HG03442 (cell line): Measurements from ENCODE around the gene MACIR.
"Not testable (repeated sequence)": the region's sequence is repeated elsewhere in the genome, so short reads cannot be mapped to it uniquely, and the experiment has no call there.

Experiments used
- ATAC-seq: cut with Tn5 transposase; IDR thresholded peaks from one replicate; pipeline ENCODE4 v1.9.1; 2021; ENCODE audit warnings: mild to moderate bottlenecking, moderate library complexity; ENCODE audit not compliant: unreplicated experiment

MACIR gene, protein sequence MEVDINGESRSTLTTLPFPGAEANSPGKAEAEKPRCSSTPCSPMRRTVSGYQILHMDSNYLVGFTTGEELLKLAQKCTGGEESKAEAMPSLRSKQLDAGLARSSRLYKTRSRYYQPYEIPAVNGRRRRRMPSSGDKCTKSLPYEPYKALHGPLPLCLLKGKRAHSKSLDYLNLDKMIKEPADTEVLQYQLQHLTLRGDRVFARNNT

DNA sequence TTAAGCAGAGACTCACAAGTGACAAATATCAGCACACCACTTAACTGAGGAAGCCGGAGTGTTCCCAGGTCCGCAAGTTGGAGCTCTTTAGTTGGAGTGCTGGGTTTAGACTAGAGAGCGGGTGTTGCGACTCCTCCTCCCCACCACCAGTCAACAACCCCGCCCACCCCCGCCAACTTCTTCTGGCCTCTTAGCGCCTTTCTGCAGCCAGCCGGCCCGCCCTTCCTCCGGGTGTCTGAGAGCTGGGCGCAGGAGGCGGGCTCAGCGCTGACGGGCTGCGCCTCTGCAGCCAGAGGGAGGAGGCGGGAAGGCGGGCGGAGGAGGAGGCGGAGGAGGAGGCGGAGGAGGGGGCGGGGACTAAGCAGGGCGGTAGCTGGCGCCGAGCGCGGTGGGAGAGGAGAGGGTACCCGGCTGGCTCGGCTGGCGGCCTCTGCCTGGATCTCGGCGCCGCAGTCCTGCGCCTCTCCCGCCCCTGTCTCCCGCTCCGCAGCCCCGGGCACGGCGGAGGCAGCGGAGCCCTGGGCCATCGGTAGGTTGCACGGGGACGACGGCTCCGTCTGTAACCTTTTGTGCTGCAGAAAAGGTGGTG is at the start of gene MACIR:
Gene MACIR, plus strand, starts transcription at position 396 of the 589 bp plus-strand sequence. CDS start 17,157 bp downstream, outside the sequence.
- ATAC-seq = peak; percentile 80

DNA sequence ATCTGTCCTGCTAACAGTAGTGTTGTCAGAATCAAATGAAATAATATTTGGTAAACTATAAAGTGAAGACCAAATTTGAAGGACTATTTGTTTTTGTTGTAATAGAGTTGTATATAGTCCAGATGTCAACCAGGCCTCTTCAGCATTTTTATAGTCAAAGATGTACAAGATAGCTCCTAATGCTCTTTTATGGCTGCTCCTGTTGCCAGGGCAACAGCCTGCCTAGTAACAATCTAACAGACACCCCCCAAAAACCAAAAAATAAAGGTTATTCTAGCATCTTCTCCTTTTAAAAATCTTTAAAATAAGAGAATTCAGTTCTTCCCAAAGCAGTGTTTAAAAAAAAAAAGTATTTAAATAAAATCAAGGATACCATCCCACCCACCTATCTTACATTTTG is 49.5 kb upstream of the MACIR start:
- ATAC-seq = no peak

DNA sequence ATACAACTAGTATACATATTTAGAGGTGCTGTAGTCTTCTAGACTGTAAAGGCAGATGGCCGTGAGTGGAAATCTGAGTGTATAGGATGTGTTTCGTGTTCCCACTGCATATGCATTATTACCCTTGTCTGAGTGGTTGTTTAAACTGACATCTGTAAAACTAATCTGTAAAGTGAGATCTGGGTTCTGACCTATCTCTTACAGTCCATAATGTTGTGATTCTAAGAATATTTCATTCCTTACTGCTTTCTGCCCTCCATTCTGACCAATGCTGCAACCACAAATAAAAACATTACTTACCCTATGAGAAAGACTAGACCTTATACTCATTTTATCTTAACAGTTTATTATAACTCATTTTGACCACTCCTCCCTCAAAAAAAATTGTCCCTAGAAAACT is 47.6 kb upstream of the MACIR start:
- ATAC-seq = no peak

DNA sequence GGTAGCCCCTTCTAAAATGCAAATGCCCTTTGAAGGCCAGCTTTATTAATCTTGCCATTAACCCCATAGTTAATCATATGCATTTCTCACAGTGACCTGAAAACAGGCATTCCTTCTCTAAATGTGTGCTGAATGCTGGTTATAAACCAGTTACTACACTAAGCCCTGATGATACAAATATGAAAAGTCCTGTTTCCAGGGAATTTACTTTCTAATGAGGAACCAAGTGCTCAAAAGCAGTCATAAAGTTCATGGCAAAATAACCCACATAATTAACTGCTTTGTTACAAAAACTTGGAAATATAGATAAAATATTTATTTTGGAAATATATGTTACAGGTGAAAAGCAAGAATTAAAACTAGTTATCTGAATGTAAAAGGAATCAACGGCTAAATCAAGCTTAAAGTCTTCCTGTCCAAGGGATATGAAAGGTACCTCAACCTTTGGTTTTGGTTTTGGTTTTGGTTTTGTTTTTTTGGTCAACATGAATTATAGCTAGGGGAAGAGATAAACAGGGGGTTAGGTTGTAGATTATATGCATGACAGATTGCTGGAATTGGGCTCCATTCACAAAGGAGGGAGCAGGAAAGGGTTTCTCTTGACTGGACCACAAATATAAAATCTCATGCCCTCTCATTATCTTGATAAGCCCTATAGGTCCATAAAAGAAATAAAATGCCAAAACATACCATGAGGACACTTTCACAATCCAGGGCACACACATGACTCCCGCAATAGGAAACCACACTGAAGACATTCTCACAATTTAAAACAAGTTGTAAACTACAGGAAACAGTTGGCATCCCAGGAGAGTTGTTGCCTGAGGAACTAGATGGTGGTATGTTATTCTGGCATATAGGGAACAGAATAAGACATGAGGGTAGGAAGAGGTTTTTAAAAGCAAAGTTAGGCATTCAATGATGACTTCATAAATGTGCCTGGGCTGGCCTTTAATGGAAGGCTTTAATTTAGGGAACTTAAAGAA is 46.7 kb upstream of the MACIR start:
- ATAC-seq = peak; percentile 76

DNA sequence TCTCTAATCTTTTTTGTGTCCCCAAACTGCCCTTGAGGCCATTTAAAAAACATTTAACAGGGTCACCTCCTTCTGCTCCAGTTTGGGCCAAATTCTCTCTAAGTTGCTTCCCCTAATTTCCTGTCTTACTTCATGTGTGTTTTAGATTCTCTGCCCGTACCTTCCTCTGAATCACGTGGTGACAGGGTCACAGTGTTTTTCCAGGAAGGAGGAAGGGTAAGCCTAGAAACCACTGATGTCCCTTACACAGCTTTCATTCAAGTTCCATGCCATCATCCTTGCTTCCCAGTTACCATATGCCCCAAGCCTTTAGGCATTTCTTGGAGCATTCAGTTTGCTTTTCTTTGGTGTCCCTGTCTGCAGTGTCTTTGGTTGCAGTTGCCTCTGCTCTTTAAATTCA is 42.4 kb upstream of the MACIR start:
- ATAC-seq = no peak

DNA sequence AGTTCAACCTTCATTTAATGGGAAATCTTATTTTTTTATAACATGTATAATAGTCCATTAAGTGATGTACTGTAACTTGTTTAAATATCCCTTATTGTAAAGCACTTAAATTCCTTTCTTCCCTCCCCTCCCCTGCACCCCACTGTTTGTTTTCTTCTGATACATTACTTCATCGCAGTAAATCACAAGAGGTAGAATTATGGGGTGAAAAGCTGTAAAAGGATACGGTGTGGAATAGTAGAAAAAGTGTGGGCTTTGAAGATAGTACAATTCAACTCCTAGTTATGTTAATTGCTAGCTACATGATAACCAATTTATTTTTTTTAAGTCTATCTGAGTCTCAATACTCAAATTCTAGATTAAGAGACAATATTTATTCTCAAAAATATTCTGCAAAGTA is 41.9 kb upstream of the MACIR start:
- no peak for ATAC-seq

DNA sequence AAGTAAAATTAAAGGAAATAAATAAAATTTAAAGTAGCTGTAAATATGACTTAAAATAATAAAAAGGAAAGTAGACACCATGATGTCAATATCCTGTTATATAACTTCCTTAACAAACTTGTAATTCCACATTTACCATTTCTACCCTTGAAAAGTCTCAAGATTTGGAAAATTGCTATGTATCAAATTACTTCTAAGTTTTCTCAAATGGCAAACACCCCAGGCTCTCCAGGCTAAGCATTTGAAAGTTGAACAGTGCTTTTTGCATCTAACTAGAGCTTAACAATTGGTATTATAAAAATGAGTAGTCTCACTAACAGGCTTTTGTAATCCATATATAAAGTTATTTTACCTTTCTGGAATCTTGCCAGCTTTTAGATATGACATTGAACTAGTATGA is 41.5 kb upstream of the MACIR start:
- no peak for ATAC-seq

DNA sequence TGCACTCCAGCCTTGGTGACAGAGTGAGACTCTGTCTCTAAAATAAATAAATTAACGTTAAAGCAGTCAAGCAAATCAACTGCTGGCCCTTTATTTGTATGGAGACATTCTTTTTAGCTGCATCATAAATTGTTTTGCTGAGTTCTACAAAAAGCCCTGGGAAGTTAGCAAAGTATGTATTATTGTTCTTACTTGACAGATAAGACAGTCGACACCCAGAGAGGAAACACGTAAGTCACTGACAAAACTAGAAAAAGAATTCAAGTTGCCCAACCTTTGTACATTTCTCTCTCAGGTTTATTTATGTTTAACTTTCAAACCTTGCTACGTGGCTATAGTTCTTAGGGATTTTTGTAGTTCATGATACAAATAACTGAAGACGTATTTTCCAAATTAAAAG is 40.4 kb upstream of the MACIR start:
- ATAC-seq = no peak

DNA sequence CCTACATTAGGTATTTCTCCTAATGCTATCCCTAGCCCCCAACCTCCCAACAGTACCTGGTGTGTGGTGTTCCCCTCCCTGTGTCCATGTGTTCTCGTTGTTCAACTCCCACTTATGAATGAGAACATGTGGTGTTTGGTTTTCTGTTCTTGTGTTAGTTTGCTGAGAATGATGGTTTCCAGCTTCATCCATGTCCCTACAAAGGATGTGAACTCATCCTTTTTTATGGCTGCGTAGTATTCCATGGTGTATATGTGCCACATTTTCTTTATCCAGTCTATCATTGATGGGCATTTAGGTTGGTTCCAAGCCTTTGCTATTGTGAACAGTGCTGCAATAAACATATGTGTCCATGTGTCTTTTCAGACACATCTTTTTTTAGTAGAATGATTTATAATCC is 39.5 kb upstream of the MACIR start:
- not testable (repeated sequence) for ATAC-seq

DNA sequence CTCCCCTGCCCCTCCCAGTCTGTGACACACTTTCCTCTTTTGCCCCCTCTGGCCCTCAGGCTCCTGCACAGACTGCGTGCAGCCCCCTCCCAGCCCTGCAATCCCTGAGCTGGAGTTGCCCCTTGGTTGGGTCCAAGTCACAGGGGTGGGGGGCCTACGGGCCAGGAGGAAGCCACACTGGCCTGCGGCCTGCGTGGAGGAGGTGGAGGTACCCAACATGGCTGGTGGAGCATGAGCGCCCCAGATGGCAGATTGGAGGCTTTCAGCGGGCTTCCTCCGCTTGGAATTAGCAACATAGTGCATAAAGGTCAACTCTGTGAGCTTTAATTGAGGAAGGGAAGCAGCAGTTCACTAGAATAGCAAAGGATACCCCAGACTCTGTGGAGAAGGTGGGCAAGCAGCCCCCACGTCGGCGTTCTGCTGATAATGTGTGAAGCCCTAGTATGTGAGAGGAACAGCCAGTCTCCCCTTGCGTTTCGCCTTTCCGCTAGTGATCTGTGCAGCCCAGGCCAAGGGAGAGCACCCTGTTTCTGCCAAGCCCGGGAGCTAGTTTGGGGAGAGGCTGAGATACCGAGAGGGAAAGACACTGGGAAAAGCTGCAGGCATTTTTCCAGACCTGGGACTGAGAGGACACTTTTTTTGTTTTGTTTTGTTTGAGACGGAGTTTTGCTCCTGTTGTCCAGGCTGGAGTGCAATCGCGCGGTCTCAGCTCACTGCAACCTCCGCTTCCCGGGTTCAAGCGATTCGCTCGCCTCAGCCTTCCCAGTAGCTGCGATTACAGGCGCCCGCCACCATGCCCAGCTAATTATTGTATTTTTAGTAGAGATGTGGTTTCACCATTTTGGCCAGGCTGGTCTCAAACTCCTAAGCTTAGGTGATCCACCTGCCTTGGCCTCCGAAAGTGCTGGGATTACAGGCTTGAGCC is 35.3 kb upstream of the MACIR start:
- ATAC-seq = no peak

DNA sequence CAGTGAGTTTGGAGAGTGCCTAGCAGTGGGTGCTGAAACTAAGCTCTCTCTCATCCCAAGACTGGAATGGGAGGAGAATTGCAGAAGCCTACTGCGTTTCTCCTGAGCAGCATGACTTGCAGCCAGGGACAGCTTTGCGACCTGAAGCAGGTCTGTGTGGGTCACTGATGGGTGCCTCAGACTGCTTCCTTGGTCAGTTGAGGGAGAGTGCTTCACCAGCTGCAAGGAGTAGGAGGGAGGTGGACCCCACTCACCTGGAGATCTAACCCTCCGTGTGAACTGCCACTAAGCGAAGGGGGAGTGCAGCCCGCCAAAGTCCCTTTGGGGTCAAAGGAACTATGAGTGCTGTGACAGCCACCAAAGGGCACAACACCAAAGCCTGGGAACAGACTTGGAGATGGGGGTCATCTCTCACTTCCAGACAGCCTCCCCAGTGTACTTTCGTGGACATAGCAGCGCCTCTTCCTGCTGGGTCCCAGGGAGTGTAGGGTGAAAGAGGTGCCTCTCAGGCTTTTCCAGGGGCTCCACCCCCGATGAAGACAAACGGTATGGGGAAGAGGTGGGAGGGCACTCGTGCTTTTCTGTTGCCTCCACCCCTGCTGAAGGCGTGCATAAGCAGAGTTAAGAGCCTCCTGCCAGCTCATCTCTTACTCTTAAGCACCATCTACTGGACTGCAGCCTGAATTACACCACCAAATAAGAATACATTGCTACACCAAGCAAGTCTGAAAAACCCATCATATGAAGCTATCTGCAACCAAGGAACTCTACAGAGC is 34.3 kb upstream of the MACIR start:
- ATAC-seq = peak; percentile 96

DNA sequence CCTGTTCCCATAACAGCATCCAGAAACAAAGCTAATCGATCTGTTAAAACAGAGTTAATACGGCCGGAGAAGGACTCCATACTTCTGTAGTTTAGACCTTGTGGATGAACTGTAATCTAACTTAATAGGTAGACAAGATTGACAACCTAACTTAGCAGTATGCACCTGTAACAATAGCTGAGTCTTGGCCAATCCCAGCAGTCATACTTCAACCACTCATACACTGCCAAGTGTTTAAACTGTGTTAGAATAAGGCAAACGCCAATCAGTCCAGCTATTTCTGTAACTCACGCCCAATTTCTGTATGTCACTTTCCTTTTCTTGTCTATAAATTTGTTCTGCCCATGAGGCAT is 33.7 kb upstream of the MACIR start:
- no peak for ATAC-seq

DNA sequence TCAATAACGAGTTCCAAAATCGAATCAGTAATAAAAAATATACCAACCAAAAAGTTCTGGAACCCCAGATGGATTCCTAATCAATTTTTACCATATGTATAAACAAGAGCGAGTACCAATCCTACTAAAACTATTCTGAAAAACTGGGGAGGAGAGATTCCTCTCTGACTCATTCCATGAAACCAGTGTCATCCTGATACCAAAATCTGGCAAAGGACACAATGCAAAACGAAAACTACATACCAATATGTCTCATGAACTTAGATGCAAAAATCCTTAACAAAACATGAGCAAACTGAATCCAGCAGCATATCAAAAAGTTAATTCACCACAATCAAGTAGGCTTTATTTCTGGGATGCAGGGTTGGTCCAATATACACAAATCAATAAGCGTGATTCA is 30.5 kb upstream of the MACIR start:
- no peak for ATAC-seq

DNA sequence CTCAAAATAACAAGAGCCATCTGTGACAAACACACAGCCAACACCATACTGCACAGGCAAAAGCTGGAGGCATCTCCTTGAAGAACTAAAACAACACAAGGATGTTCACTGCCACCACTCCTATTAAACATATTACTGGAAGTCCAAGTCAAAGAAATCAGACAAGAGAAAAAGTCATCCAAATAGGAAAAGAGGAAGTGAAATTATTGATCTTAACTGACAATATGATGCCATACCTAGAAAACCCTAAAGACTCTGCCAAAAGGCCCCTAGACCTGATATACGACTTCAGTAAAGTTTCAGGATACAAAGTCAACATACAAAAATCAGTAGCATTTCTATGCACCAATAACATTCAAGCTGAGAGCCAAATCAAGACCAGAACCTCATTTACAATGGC is 30.0 kb upstream of the MACIR start:
- ATAC-seq = no peak

DNA sequence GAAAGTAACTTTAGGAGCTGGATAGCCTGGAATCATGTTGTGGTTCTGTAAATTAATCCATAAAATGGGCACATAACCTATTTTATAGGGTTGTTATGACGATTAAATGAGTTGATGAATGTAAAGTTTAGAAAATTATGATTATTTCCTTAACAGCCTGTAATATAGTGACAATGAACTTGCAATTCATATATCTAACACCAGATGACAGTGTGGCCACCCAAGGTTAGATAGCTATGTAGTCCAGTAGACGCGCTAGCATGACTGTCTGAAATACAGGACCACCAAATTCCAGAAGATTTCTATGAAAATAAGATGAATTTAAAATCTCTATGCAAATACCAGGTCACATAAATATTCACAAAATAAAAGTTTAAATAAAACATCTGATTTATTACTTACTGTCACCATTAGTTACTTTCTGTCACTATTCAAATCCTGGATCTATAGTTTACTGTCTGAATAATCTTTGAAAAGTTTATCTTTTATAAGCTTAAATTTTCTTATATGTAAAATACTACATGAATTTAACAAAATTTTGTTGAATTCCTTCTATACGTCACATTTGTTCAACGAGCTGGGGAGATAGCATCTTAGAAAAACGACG is 26.1 kb upstream of the MACIR start:
- peak; percentile 79 for ATAC-seq

DNA sequence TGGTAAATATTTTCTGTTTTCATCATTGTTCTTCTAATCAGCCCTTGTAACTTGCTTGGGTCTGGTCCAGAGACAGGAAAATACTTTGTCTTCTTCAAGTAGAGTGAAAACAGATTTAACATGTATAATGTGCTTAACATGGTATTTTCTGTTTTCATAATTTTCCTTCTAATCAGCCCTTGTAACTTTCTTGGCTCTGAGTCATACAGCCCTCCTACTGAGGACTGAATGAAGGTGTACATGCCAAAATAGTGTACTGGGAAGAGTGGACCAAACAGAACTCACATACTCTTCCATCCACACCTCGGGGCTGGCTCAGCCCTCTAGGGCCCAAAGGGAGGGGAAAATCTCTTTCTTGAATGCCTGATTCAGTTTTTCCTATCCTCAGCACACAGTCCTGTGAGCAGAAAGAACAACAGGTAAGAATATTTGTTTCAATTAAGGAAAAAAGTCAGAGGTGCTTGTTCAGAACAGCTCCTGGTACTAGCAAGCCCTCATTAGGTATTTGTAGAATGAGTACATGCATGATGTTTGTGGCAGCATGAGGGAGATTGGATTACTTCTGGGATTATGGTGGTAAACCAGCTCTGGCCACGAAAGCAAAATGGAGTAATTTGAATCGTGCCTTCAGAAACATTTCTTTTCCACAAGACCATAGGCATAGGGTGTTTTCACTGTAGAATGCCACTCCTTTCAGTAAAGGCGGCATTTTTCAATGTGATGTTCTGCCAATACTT is 24.2 kb upstream of the MACIR start:
- no peak for ATAC-seq

DNA sequence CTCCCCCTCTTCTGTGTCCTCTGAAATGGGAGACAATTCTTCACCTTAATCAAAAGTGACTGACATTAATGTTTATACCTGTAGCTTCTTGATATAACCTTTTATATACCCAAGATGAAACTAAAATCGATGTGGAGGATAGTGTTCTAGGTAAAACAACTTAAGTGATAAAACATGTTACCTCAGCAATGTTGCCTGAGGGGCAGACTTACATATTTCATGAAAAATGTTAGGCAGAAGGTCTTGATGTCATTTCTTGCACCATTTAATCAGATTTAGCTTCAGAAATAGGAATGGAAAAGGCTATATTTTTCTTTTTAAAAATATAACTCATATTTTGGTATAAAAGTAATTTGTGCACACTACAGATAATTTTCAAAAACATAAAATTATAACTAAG is 22.7 kb upstream of the MACIR start:
- no peak for ATAC-seq

DNA sequence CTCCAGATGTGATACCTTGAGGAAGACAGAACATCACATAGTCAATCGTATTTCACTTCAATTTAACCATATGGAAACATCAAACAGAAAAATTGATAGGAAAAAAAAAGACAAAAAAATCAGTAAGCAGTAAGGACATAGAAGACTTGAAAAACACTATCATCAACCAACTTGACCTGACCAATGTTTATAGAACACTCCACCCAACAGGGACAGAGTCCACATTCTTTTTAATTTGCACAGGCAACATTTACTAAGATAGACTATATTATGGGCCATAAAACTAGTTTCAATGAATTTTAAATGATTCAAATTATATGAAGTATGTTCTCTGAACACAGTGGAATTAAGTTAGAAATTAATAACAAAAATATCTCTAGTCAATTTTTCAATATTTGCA is 20.8 kb upstream of the MACIR start:
- ATAC-seq = no peak

DNA sequence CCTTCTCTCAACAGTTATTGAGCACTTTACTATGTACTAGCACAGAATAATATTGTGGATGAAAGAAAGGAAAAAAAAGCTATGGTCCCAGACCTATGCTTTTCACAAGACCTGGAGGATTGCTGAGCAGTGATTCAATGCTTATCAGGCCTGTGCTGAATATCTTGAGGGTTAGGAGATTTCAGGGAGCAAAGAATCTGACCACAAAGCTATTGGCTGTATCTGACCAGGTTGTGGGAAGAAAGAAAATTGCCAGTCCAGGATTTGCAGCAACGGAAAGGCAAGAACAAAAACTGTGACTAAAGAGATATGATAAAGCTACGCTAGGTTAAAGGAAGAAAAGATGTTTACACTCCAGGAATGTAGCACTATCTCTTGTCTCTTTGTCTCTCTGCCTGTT is 14.9 kb upstream of the MACIR start:
- no peak for ATAC-seq
